HG02938 (cell line): Measurements from ENCODE around the gene ZBTB25.

Experiments used
- ATAC-seq: cut with Tn5 transposase; IDR thresholded peaks from one replicate; pipeline ENCODE4 v1.9.1; 2021; ENCODE audit warnings: mild to moderate bottlenecking, moderate library complexity; ENCODE audit not compliant: unreplicated experiment

The ZBTB25 gene

DNA sequence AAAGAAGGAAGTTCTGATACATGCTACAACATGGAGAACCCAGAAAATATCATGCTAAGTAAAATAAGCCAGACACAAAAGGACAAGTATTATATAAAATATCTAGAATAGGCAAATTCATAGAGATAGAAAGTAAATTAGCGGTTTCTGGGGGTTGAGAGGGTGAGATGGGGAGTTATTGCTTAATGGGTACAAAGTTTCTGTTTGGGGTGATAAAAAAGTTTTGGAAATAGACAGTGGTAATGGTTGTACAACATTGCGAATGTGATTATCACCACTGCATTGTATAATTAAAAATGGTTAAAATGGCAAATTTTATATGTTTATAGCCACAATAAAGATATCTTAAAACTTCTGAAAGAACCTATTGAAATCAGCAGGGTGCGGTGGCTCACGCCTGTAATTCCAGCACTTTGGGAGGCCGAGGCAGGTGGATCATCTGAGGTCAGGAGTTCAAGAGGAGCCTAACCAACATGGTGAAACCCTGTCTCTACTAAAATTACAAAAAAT, 15.0 kb downstream of the ZBTB25 start:
- ATAC-seq: no peak

DNA sequence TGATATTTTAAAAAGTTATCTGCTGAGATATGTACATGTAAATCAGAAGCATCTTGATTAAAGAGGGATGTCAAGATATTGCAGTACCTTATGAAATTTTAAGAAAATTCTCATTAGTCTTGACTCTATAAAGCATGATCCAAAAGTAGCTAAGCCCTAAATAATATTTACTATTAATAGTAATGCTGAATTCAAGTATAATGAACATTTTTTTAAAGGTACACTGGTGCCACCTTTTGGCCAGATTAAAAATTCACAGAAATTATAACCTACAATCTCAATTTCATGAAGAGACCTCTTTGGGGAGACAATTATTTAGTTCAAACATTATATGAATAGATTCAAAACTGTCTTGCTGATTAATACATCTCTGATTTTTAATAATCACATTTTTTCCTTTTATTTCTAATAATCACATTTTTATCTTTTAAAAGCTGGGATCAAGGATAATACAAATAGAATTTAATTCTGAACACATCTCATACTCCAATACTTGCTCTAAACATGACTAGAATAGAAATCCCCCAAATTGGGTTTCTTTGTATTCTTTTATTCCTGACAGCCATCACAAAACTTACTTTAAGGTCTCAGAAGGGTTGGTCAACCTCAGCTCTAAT, 24.9 kb downstream of the ZBTB25 start:
- ATAC-seq: no peak

DNA sequence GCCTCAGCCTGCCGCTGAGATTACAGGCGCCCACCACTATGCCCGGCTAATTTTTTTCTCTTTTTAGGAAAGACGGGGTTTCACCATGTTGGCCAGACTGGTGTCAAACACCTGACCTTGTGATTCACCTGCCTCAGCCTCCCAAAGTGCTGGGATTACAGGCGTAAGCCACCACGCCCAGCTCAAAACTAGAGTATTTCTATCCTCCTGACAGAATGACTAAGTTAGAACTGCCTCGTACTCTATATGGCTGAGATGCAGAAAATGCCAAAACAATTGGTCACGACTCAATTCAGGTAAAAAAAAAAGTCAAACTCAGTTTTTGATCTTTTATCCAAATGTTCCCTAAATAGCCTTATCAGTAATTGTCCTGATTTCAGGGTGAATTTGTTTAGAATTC, 27.2 kb downstream of the ZBTB25 start:
- ATAC-seq: no peak

DNA sequence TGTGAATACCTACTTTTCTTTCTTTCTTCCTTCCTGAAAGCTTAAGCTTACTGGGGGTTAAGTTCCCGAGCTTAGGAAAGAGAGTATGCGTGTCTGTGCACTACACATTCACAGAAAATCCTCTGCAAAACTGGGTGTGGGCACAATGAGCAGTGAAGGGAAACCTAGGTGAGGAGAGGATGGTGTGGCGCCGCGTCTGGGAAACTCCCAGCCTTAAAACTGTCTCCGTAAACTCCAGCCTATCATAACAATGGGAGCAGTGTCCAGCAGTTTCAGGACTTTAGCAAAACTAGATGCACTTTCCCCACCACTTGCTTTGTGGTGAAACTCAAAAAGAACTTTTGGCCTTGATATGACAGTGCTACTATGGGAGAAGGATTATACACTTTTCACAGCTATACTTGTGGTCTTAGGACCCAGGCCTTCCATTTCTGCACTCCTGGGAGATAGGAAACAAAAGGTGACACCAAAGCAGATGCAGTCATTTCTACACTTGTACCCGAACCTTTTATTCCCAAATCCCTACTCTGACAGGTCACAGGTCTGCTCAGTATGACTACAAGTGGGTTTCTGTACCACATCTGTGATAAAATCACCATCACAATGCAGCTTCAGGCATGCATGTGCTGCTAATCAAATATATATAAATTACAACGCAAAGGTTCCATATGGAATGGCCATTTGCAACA, 27.9 kb downstream of the ZBTB25 start:
- ATAC-seq: no peak

DNA sequence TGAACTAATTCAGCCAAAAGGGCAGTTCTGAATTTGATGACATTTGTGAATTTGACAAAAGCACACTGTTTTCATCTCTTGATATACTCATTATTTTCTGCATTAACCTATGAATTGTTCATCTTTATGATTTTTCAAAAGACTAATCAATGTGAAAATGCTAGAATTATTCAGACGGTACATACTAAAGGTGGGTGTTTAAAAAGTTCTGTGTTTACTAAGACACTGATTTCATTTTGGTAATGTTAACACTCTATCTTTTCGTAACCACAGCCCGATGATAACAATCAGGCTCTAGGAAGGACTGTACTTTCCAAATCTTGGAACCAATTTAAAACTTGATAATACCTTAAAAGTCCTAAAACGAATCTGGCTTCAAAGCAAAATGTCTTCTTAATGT, 28.9 kb downstream of the ZBTB25 start:
- ATAC-seq: no peak

DNA sequence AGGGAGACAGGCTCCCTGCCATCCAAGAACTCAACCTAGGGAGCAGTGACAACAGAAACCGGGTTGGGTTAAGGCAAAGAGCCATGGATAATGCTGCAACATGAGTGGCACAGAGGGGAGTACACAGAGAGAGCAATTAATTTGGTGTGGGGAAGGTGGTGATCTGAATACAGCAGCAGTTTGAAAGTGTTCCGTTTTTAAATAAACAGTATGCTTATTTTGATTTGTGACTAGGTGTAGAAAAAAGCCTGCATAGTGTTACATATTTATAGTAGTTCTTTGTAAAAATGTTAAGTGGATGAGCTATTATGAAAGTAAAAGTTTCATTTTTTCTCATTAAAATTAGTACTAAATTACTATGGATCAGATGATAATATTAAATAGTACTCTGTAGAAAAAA, 29.6 kb downstream of the ZBTB25 start:
- no peak for ATAC-seq

DNA sequence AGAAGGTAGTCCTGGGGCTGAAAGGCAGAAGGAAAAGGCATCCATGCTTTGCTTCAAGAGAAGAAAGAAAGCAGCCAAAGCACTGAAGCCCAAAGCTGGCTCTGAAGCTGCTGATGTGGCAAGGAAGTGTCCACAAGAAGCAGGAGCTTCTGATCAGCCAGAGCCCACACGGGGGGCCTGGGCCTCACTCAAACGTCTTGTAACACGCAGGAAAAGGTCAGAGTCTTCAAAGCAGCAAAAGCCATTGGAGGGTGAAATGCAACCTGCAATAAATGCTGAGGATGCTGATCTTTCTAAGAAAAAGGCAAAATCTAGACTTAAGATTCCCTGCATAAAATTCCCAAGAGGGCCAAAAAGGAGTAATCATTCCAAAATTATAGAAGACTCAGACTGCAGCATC, 35.2 kb downstream of the ZBTB25 start:
- no peak for ATAC-seq

DNA sequence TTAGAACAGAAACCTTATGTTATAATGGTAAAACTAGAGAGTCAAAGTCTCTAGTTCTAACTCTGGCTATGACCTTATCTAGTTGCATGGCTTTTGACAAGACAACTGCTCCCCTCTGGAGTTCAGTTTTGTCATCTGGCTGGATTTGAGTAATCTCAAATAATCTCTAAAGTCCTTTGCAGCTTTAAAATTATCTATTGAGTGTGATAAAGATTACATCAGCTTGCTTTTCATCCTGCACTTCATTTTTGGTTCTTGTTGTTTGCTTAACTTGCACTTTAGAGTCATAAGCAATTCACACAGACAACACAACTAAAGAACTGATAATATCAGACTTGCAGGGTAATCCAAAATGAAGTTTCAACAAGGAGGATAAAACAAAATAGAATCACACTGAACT, 36.1 kb downstream of the ZBTB25 start:
- ATAC-seq: no peak

DNA sequence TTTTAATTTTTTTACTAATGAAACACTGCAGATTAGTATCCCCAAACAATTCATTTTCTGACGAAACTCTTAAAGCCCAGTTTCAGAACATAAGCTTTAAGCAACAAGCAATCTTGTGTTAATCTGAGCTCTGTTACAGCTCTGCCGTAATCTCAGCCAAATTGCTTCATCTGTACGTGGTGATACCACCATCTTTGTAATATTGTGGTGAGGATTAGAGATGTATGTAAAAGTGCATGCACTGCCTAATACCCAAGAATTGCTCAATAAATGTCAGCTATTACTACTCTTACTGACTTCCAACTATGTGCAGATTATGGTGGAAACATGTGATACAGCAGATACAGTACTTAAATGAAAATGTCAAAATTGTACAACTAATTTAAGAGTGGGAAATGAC, 36.5 kb downstream of the ZBTB25 start:
- no peak for ATAC-seq

DNA sequence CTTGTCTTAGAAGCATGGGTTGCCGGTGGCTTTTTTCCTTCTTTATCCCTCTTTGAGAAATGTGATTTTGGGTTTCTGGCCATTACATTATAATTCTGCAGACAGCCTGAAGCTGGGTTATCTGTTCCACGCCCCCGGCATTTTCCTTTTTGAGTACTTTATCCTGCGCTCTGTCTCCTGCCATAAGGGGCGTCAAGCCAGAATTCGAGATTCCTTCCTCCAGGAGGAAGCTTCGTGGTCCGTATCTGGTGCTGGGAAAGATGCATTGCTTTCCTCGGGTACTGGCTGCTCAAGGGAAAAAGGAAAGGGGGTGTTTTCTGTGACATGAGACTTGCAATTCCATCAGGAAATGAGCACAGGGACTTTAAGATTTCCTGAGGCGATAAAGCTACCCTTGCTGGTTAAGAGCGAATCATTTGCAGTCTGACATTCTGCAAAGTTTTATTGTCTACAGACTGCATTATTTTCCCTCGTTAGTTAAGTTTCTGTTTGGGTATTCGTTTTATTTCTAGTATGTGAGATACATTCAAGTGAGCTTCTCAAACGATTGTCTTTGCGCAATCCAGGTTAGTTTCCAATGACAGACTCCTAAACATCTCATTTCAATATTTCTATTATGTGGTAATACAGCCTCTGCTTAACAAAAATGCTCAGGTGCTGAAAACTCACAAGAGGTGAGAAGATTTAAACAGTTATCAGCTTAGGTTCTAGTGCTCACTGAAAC, 37.6 kb downstream of the ZBTB25 start:
- peak; percentile 14 for ATAC-seq

DNA sequence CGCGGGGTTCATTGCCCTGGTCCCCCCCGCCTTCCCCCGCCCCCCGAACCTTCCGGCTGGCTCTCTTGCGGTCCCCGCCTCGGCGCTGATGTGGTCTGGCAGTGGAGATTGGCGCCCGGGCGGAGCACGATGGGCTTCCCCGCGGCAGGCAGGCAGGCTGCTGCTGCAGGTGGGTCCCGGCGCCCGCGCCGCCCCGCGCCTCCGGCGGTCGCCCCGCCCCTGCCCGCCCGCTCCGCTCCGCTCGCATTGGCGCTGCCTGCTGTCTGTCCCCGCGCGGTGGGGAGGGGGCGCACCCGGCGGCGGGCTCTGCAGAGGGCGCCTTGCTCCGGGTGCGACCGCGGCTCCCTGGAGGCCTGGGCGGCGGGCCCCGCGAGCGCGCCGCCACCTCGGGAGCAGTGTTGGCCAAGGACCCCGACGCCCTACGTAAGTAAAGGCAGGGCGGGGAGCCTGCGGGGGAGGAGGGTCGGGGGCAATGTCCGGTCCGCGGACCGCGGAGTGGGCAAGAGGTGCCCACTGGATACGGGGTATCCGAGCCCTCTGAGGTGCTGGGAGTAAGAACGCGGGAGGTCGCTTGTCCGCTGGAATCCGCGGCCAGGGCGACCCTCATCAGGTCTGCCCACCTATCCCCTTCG, 38.3 kb downstream of the ZBTB25 start, which contains the start of gene AKAP5:
AKAP5 (plus strand) TSS at position 309 of the 632 bp plus-strand sequence. CDS start 2,896 bp downstream, outside the sequence.
- ATAC-seq: peak; percentile 45

DNA sequence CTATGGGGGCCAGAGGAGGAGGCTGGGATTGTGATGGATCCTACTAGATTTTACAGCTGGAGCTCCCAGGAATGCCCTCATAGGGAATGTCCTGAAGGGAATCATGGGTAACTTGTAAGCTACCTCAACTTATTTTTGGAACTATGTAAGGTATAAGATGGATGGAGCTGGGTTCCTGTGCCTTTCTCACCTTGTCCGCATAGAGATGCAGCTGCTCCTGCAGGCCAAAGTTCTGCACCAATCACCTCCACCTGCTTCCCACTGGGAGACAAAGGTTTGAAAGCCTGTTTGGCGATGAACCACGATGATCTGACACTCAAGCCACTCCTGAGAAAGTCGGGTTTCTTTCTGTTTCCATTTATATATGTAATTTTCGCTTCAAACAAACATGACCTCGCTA, 39.0 kb downstream of the ZBTB25 start:
- no peak for ATAC-seq

DNA sequence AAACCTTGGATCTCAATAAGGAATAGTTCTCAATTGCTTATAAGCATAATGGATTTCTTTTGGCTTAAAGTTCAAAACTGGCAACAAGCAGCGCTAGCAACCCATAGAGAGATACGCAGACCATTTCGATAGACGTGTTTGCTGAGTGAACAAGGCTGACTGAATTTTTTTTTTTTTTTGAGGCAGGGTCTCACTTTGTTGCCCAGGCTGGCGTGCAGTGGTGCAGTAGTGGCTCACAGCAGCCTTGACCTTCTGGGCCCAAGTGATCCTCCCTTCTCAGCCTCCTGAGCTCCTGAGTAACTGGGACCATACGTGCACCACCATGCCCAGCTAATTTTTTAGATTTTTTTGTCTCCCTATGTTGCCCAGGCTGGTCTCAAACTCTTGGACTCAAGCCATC, 39.8 kb downstream of the ZBTB25 start:
- ATAC-seq: no peak

DNA sequence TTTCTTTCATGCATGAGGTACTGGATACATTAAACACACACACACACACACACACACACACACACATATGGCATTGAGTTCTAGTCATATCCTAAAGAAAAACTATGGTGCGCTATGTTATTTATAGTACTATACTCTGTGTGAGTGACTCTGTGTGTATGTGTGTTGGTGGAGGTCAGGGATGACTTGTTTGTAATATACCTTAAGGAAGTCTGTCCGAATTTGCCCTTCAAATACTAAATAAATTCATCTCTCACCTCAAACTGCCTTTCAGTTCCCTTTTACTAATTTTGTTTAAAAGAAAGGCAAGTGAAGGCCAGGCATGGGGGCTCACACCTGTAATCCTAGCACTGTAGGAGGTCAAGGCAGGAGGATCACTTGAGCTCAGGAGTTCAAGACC, 40.4 kb downstream of the ZBTB25 start:
- ATAC-seq: no peak

DNA sequence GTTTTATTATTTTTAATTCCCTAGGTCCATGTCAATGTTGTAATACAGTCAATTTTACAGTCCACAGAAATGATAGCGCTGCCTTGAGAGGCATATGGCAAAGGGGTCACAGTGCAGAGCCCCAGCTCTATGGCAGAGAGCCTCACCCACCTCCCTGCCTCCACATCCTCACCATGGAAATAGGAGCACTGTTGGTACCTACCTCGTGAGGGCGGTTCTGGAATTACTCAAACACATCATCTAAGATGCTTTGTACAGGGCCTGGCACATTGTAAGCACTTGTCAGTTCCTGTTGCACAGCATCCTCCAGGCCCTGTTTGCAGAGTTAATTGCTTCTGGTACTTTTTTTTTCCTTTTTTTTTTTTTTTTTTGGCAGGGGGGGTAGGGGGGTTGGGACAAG, 42.4 kb downstream of the ZBTB25 start:
- no peak for ATAC-seq

DNA sequence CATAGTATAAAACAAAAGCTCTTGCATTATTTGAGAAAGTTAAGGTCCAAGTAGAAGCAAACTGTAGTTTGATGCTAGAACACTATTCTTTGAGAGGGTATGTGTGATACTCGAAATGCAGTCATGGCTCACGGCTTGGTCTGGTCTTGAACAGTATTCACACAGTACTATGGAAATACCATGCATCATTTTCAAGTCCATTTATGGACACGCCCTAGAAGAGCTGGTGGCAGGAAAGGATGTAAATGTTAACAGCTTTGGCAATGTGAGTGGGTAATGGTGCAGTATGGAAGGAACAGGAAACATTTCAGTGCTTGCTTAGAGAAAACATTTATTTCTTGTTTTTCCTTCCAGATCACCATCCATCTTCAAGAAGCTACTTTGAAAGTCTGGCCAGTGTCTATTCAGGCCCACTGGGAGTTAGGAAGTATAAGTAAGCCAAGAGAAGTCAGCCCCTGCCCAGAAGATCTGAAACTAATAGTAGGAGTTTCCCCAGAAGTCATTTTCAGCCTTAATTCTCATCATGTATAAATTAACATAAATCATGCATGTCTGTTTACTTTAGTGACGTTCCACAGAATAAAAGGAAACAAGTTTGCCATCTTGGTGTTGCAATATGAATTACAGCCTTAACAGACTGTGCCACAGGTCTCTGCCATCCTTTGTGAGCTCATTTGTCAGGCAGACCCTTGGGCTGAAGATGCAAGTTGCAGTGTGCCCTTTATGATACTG, 44.1 kb downstream of the ZBTB25 start:
- ATAC-seq: no peak

DNA sequence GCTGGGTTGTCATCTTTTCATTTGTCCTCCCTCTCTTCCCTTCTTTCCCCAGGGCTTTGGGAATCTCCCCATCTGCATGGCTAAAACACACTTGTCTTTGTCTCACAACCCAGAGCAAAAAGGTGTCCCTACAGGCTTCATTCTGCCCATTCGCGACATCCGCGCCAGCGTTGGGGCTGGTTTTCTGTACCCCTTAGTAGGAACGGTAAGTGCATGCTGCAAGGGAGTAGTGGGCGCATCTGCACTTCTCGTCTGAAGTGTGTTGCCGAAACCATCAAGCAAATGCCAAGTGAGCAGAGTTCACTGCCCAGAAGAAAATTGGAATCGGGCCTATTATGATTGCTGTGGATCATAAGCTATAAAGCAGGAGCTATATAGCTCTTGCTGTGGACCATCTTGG, 49.0 kb downstream of the ZBTB25 start:
- ATAC-seq: no peak

DNA sequence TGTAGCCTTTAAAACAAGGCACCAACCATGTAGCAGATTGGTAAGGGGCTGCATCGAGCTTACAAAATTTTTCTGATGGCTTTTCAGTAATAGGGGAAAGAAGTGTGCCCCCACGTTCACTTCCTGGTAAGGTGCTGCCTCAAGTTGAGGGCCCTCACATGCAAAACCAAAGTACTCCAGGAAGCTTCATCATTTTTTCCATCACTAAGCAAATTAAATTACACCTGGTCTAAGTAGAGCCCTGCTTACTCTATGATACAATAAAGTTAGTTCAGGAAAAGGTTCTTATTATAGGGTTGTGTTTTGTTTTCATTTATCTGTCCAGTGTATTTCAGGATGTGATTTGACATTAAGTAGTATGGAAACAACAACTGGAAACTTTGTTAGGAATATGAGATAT, 53.4 kb downstream of the ZBTB25 start:
- no peak for ATAC-seq

DNA sequence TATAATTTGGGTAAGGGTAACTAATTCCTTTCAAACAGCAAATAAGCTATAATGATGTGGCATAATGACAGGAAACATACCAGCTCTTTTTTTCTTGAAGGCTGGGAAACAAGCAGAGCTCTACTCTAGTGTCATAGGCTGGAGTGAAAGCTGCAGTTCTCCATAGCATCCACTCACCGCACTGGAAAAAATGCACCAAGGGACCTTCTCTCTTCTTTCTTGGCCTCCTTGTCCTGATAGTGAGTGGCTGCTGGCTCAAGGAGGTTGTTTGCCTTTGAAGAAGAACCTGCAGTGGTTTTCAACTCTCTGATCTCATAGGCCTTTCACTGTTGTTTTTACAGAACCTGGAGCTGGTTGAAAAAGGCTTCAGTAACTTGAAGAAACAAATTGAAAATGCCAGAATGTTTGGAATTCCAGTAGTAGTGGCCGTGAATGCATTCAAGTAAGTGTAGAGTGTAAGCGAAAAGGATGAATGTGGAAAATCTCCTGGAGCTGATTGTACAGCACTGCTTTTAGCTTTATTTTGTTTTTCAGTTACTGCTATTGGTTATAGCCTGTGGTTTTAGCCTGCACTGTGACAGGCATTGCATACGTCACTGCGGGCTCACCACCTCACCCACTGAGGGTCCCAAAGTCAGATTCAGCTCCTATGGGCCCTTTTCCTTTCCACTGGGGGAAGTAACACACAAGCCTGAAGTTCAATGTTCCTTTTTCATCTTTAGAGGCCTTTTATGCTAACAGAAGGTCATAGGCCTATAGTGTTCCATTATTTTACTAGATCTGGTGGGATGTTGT, 55.6 kb downstream of the ZBTB25 start:
- no peak for ATAC-seq
